T47D (cell line): ENCODE measurements around the gene FOXD4.
"Not testable (repeated sequence)": the region's sequence is repeated elsewhere in the genome, so short reads cannot be mapped to it uniquely, and the experiment has no call there.

Experiments used
- DNase-seq, 2 experiments: peaks; one replicate each; pipeline versions ENCODE4 v3.0.0 to v3.0.0-alpha.2; 2011 to 2012; ENCODE audit warnings: low read depth in 1 of 2, low spot score in 1 of 2
- in situ Hi-C: cut with HindIII; loops from 2 replicates; pipeline ENCODE4 v1.10.0; 2016; ENCODE audit warnings: low sequenced_read_pairs, low pct_unique_long_range_greater_than_20kb

FOXD4 gene

DNA sequence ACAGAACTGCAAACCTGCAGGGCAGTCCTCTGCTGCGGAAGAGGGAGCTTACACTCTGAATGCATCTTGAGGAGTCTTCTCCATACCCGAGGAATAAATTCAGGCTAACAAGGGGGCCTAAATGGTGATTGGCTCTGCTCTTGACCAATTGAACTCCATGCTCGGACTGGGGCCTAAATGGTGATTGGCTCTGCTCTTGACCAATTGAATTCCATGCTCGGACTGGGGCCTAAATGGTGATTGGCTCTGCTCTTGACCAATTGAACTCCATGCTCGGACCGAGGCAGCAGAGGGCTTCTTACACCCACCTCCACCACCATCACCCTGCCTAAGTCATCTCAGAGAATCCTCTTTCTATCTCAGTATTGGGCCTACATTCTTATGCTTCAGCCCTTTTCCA, 18.4 kb downstream of the FOXD4 start:
- in situ Hi-C loops, DNase-seq: not testable (repeated sequence)

DNA sequence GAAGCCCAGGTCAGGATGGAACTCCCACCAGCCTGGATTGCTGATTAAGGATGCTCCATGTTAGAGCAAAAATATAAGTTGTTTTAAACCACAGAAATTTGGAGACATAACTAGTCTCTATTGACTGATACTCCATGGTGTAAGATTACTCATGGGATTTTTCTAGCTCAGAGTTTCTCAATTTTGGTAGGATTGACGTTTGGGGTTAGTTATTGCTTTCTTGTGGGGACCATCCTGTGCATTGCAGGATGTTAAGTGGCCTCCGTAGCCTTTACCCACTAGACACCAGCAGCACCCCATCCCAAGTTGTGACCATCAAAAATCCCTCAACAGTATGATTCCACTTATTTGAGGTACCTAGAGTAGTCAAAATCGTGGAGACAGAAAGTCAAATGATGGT, 19.4 kb downstream of the FOXD4 start:
- DNase-seq, in situ Hi-C loops: not testable (repeated sequence)

DNA sequence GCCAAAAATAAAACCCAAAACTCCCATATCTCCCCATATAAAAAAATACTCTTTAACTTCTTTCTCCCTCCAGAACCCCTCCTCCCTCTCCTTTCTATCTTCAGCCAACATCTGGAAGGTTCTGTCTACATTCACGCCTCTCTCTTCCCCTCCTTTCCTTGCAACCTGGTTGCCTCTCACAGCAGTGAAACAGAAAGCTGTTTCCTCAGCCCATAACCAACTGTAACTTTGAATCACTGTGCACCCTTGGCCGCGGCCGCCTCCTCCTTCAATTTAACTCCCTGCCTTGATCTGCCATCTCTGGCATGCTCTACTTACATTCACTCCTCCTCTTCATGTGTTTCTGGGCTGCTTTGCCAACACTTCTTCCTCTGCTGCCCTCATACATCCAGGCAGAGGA, 23.2 kb downstream of the FOXD4 start:
- in situ Hi-C loops = not testable (repeated sequence)

DNA sequence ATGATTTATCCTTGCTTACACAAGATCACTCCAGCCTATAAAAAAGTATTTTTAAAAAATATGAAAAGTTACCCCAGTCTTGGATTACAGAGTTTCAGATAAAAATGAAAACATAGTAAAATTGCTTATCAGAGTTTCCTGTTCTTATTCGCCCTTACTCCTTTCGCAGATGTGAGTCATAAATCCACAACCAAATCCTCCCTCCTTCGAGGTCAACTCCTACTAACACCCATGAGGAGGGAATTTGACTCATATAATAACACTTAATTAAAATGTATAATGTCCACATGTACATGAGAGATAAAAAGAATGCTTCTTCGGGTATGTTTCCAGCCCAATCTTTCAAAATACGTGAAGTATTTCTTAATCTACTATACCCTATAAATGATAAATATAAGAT, 23.9 kb downstream of the FOXD4 start:
- in situ Hi-C loops, DNase-seq: not testable (repeated sequence)

More for the DNA sequence above, 23.2 kb downstream of the FOXD4 start:
- not testable (repeated sequence) for DNase-seq

DNA sequence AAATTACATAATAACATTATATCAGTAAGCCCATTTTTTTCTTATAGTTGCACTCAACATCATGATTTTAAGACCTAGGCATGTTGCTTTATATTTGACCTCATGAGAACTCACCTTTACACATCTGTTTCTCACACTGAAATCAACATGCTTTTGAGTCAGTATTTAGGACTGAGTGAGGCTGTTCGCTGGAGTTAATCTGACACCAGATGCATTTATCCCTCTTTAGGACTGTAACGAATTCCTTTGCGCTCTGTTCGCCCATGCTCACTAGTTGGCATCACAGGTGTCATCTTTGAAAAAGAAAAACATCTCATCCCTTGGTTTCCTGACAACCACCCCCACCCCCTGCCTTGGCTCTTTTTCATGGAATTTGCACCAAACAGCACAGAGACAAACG, 24.3 kb downstream of the FOXD4 start:
- DNase-seq, in situ Hi-C loops: not testable (repeated sequence)

DNA sequence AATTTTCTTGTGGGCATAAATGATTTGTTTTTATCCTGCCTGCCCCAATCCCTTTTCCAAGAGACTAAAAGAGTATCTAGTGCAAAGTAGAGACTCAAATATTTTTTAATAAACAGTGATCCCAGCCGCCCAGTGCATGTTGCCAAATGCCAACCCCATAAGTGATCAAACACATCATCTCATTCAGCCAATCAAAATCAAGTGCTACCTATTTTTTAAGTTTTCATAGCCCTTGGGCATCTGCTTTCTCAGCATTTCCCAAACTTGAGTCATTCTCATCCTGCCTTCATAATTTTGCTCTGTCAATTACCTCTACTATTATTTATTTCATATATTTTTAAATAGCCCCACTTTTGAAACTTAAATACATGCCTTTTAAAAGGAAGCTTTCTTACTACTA, 27.4 kb downstream of the FOXD4 start:
- in situ Hi-C loops, DNase-seq: not testable (repeated sequence)

DNA sequence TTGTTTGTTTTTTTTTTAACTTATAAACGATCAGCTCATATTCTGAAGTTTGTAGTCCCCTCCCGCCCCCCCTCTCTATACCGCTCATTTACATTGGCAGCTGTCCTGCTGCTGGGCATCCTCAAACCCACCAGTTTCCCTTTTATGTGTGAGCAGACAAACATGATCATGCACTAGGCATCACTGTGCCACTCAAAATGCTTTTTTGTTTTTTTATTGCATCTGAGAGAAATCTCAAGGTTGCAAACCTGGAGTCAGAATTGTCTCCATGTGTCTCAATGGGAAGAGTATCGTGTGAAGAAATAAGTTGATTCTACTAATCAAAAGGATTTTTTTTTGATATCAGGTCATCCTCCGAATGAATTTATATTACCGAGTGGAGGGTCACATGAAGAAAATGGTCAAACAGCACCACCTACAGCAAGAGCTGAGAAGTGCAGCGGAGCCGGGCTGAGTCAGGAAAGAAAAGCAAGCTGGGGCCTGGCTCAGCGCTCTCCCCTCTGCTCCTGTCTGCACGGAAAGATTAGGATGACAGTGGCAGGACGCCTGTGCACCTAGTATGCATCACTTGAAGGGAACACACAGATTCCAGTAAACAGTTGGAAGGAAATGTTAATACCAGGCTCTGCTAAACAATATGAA, 29.7 kb downstream of the FOXD4 start:
- DNase-seq, in situ Hi-C loops: not testable (repeated sequence)

DNA sequence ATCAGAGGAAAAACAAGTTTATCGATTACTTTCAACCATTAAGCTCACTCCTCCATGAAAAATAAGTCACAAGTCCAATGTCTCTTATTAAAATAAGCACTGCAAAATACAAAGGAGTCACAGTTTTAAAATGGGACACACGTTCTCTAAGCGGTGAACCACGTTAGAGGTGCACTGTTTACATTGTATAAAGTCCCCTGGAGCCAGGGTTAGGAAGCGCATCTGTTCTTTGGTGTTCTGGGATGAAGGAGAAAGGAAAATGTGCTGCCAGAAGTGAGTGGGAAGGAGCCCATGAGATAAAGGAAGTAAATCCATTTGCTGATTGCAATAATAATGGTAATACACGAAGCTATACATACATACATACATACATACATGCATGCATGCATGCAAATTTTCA, 30.4 kb downstream of the FOXD4 start:
- in situ Hi-C loops, DNase-seq: not testable (repeated sequence)

DNA sequence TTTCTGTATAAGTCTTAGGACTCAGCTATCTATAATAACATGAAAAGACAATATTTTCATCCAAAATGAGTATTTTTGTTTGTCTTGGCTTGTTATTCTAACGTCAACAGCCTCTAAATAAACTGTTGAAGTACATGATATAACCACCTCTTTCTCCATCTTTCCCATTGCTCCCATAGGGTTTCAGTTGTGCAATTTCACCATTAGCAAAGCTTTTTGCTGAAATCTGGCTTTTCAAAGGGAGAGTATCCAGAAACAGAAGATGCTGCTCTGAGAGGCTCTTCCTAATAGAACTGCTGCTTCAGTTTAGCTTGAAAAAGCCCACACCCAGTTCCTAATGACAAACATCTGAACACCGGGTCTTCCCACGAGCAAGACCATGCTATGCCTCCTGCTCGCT, 31.1 kb downstream of the FOXD4 start:
- DNase-seq, in situ Hi-C loops: not testable (repeated sequence)

DNA sequence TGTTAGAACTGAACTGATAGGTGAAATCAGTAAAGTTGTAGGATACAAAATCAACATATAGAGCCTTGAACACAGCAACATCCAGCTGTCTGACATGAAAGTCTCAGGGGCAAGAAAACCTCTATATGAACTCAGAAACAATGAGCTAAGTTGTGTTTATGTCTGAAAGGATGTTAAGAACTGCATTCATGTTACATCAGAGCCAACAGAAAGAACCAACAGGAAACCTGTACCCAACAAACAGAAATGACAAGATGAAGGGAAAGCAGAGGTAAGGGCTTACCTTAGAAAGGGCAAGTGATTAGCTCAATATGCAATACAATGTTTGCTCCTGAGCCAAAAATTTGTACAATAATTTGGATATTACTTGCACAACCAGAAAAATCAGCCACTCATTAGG, 31.5 kb downstream of the FOXD4 start:
- in situ Hi-C loops = not testable (repeated sequence)

DNA sequence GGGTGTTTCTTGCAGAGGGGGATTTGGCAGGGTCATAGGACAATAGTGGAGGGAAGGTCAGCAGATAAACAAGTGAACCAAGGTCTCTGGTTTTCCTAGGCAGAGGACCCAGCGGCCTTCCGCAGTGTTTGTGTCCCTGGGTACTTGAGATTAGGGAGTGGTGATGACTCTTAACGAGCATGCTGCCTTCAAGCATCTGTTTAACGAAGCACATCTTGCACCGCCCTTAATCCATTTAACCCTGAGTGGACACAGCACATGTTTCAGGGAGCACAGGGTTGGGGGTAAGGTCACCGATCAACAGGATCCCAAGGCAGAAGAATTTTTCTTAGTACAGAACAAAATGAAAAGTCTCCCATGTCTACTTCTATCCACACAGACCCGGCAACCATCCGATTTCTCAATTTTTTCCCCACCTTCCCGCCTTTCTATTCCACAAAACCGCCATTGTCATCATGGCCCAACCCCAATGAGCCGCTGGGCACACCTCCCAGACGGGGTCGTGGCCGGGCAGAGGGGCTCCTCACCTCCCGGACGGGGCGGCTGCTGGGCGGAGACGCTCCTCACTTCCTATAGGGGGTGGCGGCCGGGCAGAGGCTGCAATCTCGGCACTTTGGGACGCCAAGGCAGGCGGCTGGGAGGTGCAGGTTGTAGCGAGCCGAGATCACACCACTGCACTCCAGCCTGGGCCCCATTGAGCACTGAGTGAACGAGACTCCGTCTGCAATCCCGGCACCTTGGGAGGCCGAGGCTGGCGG, 35.1 kb downstream of the FOXD4 start:
- in situ Hi-C loops, DNase-seq: not testable (repeated sequence)

More for the DNA sequence above, 31.5 kb downstream of the FOXD4 start:
- not testable (repeated sequence) for DNase-seq

DNA sequence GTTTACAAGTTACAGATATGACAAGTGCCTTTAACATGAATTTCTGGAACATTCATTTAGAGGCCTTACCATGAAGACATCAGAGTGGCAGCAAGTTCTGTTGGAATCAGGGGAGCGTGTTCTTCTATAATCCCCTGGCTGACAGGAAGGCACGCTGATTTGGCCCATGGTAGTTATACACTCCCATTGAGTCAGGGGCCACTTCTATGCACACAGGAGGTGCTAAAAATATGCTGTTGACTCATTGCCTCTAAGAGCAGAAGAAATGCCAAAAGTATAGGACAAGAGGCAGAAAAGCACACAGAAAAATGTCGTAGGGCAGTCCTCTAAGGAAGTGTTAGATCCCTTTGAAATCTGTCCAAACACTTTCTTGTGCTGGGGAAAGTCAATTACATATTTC, 39.9 kb downstream of the FOXD4 start:
- in situ Hi-C loops, DNase-seq: not testable (repeated sequence)

DNA sequence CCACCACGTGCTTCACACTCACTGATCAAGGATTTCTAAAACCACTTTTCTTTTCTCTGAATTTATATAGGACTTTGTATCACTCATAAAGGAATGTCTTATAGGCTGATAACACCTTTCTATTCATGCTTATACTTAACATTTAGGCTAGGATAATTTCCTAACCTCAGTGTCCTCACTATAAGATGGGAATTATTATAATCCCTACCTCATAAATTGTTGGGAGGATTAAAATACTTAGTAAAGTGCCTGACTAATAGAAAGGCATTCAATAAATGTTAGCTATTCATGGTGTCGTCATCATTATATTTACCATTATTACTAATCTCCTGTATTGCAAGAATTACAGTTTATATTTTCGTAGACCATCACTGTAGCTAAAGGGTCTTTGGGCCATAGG, 41.8 kb downstream of the FOXD4 start:
- in situ Hi-C loops, DNase-seq: not testable (repeated sequence)

DNA sequence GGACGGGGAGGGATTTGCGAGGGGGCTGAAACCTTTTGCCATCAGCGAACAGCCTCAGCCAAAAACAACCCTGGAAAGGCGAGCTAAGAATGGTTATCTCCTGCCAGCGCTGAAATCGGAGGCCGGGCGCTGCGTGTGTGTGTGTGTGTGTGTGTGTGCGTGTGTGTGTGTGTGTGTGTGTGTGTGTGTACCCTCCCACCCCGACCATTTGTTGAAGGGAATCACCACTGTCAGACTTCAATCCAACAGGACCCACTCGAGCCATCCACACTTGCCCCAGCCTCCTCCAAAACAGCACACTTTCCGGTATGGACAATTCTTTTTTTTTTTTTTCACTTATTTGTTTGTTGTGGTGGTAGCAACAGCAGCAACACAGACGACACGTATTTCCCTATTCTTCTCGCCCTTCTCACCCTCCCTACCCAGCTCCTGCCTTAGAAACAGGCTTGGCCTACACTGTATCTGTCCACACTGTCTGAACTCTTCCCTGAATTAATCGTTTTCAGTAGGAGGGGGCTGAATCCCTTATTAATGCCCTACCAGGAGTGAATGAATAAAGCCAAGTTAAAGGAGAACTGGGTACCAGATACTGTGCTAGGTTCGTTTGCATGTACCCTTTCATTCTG, 44.2 kb downstream of the FOXD4 start:
- in situ Hi-C loops, DNase-seq: not testable (repeated sequence)

DNA sequence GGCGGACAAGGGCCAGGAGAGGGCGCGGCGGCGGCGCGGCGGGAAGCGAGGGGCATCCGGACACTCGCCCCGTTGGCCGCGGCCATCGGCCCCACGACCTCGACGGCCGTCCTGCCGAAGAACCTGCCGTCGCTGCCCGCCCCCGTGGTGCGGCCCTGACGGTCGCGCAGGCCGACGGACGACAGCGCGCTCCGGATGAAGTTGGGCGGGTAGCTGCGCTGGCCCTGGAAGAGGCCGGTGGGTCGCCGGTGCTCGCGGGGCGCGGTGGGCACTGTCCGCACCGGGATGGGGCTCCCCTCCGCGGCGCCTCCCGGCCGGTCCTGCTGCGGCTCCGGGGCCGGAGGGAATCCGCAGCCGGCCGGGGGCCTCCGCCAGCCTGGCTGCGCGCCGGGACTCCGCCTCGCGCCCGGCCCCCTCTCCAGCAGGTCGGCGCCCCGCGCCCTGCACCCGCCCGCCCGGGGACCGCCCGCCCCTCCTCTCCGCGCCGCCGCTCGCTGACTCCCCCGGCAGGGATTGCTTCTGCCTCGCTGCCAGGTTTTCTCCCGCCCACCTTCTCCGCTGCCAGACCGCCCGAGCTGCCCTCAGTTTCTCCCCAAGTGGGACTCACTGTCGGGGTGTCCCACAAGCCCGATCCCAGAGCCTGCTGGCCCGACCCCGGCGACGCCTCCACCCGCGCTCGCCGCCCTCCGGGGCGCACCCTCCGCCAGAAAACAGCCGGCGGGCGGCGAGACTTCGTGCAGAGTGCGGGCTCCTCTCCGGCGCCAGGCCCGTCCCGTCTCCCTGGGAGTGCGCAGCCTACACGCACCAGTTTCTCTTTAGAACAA, 44.9 kb downstream of the FOXD4 start:
- in situ Hi-C loops, DNase-seq: not testable (repeated sequence)
